IMR-90 (cell line): Measurements from ENCODE around the gene WBP2. TPM values are rescaled to one million over a fixed set of nuclear protein-coding genes. Genes with fewer than 3 reads are reported as not detected.

Source experiments
- ATAC-seq: fragments of 200-7000 bp; cut with Tn5 transposase; 2 replicates; pipeline ENCODE4 v1.9.1; 2020; ENCODE audit warnings: low read depth, mild to moderate bottlenecking, moderate library complexity
- BruUV-seq: library from RNA; stranded (reverse); fragments of 400-500 nt; replicated peaks from 2 replicates; lab custom pipeline; 2021; lab: Mats Ljungman, UMichigan
- CTCF ChIA-PET: fragments of 300-600 bp; formaldehyde crosslinking; extraction: SDS; loops from one replicate; lab custom pipeline; 2021; ENCODE audit warnings: antibody characterized with exemption; lab: Yijun Ruan, JAX
- POLR2A ChIA-PET: fragments of 300-600 bp; sonication (Branson Sonifier 250); formaldehyde crosslinking; loops from one replicate; lab custom pipeline; 2022; ENCODE audit warnings: antibody characterized with exemption; ENCODE audit not compliant: unreplicated experiment; lab: Charles Lee
- DNase-seq: peaks from one replicate; pipeline ENCODE4 v3.0.0; 2013
- H2AFZ ChIP-seq: replicated peaks from 2 replicates; pipeline ENCODE3; 2013; ENCODE audit warnings: low read length, mild to moderate bottlenecking; ENCODE audit not compliant: poor library complexity
- H2AK5ac ChIP-seq: 2 replicates; pipeline ENCODE4 v1.6.1; 2013; ENCODE audit warnings: low read depth, low read length, inconsistent platforms
- H2AK9ac ChIP-seq: replicated peaks from 2 replicates; pipeline ENCODE3; 2013; ENCODE audit warnings: mild to moderate bottlenecking, low read depth, low read length, moderate library complexity; ENCODE audit not compliant: poor library complexity
- H2BK120ac ChIP-seq: 2 replicates; pipeline ENCODE4 v1.6.1; 2013; ENCODE audit warnings: low read depth, low read length, inconsistent platforms
- H2BK15ac ChIP-seq: 3 replicates; pipeline ENCODE4 v1.6.1; 2013; ENCODE audit warnings: low read depth, low read length, inconsistent platforms
- H2BK20ac ChIP-seq: 2 replicates; pipeline ENCODE4 v1.6.1; 2013; ENCODE audit warnings: low read depth, mild to moderate bottlenecking, inconsistent platforms, low read length, moderate library complexity
- H2BK5ac ChIP-seq: 2 replicates; pipeline ENCODE4 v1.6.1; 2013; ENCODE audit warnings: mild to moderate bottlenecking, low read depth, low read length, inconsistent platforms; ENCODE audit not compliant: poor library complexity, severe bottlenecking
- H3K14ac ChIP-seq: replicated peaks from 2 replicates; pipeline ENCODE4 v1.6.1; 2013; ENCODE audit warnings: low read depth, low read length, inconsistent platforms
- H3K18ac ChIP-seq: 2 replicates; pipeline ENCODE4 v1.6.1; 2013; ENCODE audit warnings: low read depth, low read length, control low read depth
- H3K23ac ChIP-seq: 2 replicates; pipeline ENCODE4 v1.6.1; 2013; ENCODE audit warnings: low read depth, low read length, inconsistent platforms
- H3K27ac ChIP-seq: 2 replicates; pipeline ENCODE4 v1.5.1; 2013; ENCODE audit warnings: mild to moderate bottlenecking, control low read depth, low read length; ENCODE audit not compliant: insufficient read depth
- H3K27me3 ChIP-seq: 2 replicates; pipeline ENCODE4 v1.6.1; 2013; ENCODE audit warnings: low read length; ENCODE audit not compliant: control insufficient read depth, insufficient read depth
- H3K36me3 ChIP-seq: 2 replicates; pipeline ENCODE4 v1.6.1; 2013; ENCODE audit warnings: low read length, mixed read lengths; ENCODE audit not compliant: control insufficient read depth, insufficient read depth
- H3K4ac ChIP-seq: 2 replicates; pipeline ENCODE4 v1.6.1; 2013; ENCODE audit warnings: low read depth, low read length, inconsistent platforms
- H3K4me1 ChIP-seq: 2 replicates; pipeline ENCODE4 v1.6.1; 2013; ENCODE audit warnings: low read length, mixed read lengths; ENCODE audit not compliant: control insufficient read depth, insufficient read depth
- H3K4me2 ChIP-seq: 2 replicates; pipeline ENCODE4 v1.6.1; 2013; ENCODE audit warnings: low read depth, mild to moderate bottlenecking, control low read depth, low read length, moderate library complexity
- H3K4me3 ChIP-seq: 2 replicates; pipeline ENCODE4 v1.5.1; 2013; ENCODE audit warnings: low read depth, mild to moderate bottlenecking, control low read depth, low read length, moderate library complexity; ENCODE audit not compliant: insufficient read depth
- H3K56ac ChIP-seq: 2 replicates; pipeline ENCODE4 v1.6.1; 2013; ENCODE audit warnings: low read length, inconsistent platforms; ENCODE audit not compliant: insufficient read depth; ENCODE audit errors: extremely low read depth
- H3K79me1 ChIP-seq, 2 experiments: 2 replicates each; pipeline ENCODE4 v1.6.1; 2013; ENCODE audit warnings: low read length in 2 of 2, inconsistent platforms in 1 of 2, low read depth in 1 of 2
- H3K9ac ChIP-seq: 2 replicates; pipeline ENCODE4 v1.6.1; 2013; ENCODE audit warnings: low read depth, low read length, control low read depth
- H3K9me1 ChIP-seq: 2 replicates; pipeline ENCODE4 v1.6.1; 2013; ENCODE audit warnings: low read length, inconsistent platforms; ENCODE audit not compliant: insufficient read depth
- H3K9me3 ChIP-seq: 2 replicates; pipeline ENCODE4 v1.6.1; 2013; ENCODE audit warnings: low read length; ENCODE audit not compliant: control insufficient read depth, insufficient read depth
- H4K20me1 ChIP-seq: 2 replicates; pipeline ENCODE4 v1.6.1; 2013; ENCODE audit warnings: low read length, inconsistent platforms; ENCODE audit not compliant: insufficient read depth
- H4K5ac ChIP-seq: 2 replicates; pipeline ENCODE4 v1.6.1; 2013; ENCODE audit warnings: mild to moderate bottlenecking, low read depth, low read length, control low read depth
- H4K8ac ChIP-seq, 2 experiments: 2 replicates each; pipeline ENCODE4 v1.6.1; 2013; ENCODE audit warnings: low read depth in 2 of 2, low read length in 2 of 2, control low read depth in 1 of 2, inconsistent platforms in 1 of 2
- H4K91ac ChIP-seq: 2 replicates; pipeline ENCODE4 v1.6.1; 2013; ENCODE audit warnings: low read depth, low read length, inconsistent platforms; ENCODE audit not compliant: insufficient read depth
- BHLHE40 ChIP-seq: fragments of 150-350 bp; IDR thresholded peaks from 2 replicates; pipeline ENCODE4 v1.6.1; 2016; ENCODE audit warnings: mild to moderate bottlenecking, low read depth, low read length
- CEBPB ChIP-seq: IDR thresholded peaks from 2 replicates; pipeline ENCODE4 v1.6.1; 2012; ENCODE audit warnings: low read depth, low read length, improper control_type of control experiment
- CHD1 ChIP-seq: IDR thresholded peaks from 2 replicates; pipeline ENCODE4 v1.6.1; 2012; ENCODE audit warnings: low read depth, low read length, improper control_type of control experiment
- FOS ChIP-seq: fragments of 150-350 bp; IDR thresholded peaks from 2 replicates; pipeline ENCODE4 v1.6.1; 2016; ENCODE audit warnings: low read depth, low read length
- MAFK ChIP-seq: IDR thresholded peaks from 2 replicates; pipeline ENCODE4 v1.6.1; 2012; ENCODE audit warnings: low read depth, low read length, improper control_type of control experiment
- MAZ ChIP-seq: IDR thresholded peaks from 2 replicates; pipeline ENCODE4 v1.6.1; 2012; ENCODE audit warnings: low read depth, mild to moderate bottlenecking, low read length, improper control_type of control experiment, moderate library complexity, borderline replicate concordance
- MXI1 ChIP-seq: IDR thresholded peaks from 2 replicates; pipeline ENCODE4 v1.6.1; 2012; ENCODE audit warnings: low read depth, mild to moderate bottlenecking, low read length, moderate library complexity, borderline replicate concordance
- NFE2L2 ChIP-seq: fragments of 150-350 bp; IDR thresholded peaks from 2 replicates; pipeline ENCODE4 v1.6.1; 2016; ENCODE audit warnings: low read depth, mild to moderate bottlenecking, low read length
- POLR2A ChIP-seq: IDR thresholded peaks from 2 replicates; pipeline ENCODE4 v1.6.1; 2012; ENCODE audit warnings: mild to moderate bottlenecking, low read depth, low read length
- RAD21 ChIP-seq: IDR thresholded peaks from 2 replicates; pipeline ENCODE4 v1.6.1; 2012; ENCODE audit warnings: low read length, improper control_type of control experiment
- RCOR1 ChIP-seq: IDR thresholded peaks from 2 replicates; pipeline ENCODE4 v1.6.1; 2012; ENCODE audit warnings: mild to moderate bottlenecking, low read length, improper control_type of control experiment; ENCODE audit not compliant: insufficient replicate concordance
- SMC3 ChIP-seq: fragments of 150-350 bp; IDR thresholded peaks from 2 replicates; pipeline ENCODE4 v1.6.1; 2016; ENCODE audit warnings: low read depth, mild to moderate bottlenecking, antibody characterized with exemption, low read length, moderate library complexity
- WGBS, 2 experiments: methylation state at CpG; one replicate each; pipeline versions ENCODE4 v1.1.5 to v1.1.7; 2013; ENCODE audit warnings: missing lambda C conversion rate in 2 of 2; ENCODE audit not compliant: insufficient read length in 1 of 2; ENCODE audit errors: extremely low coverage in 2 of 2; 5-methylcytosine and 5-hydroxymethylcytosine counted together
- dilution Hi-C: fragments of 300-500 bp; cut with HindIII; formaldehyde crosslinking; loops from one replicate; pipeline ENCODE4 v1.14.3; 2018; ENCODE audit warnings: low sequenced_read_pairs; ENCODE audit not compliant: unreplicated experiment
- in situ Hi-C: fragments of 300-500 bp; cut with MboI; formaldehyde crosslinking; loops from 3 replicates; pipeline ENCODE4 v1.14.3; 2019; ENCODE audit warnings: low sequenced_read_pairs, inconsistent platforms, mixed read lengths
- intact Hi-C: fragments of 100-400 bp; cut with micrococcal nuclease; formaldehyde crosslinking; loops from 2 replicates; pipeline ENCODE4 v1.10.0; 2022
- polyA plus RNA-seq, 3 experiments: library from polyadenylated mRNA; depleted of rRNA; stranded (reverse); fragments of >200 nt; gene quantifications; 2 replicates each; pipeline ENCODE4 v1.2.3, GENCODE V29; 2012; ENCODE audit warnings: low replicate concordance in 1 of 3
- total RNA-seq: library from RNA; depleted of rRNA; stranded (reverse); fragments of >200 nt; gene quantifications from 2 replicates; pipeline ENCODE4 v1.2.3, GENCODE V29; 2012
- TF ChIP-seq, protein P1 (sequence below): fragments of 150-350 bp; IDR thresholded peaks from 2 replicates; pipeline ENCODE4 v1.6.1; 2016; ENCODE audit warnings: low read depth, mild to moderate bottlenecking, low read length, moderate library complexity, borderline replicate concordance
- TF ChIP-seq, protein P2 (sequence below): fragments of 150-350 bp; IDR thresholded peaks from 2 replicates; pipeline ENCODE4 v1.6.1; 2017; ENCODE audit warnings: mild to moderate bottlenecking, antibody characterized with exemption, low read length, low read depth

The WBP2 gene
- total and polyA plus RNA-seq, 2 of the 4 experiments (the other 2 are of a cell fraction) = 9.0 to 35.5 TPM

DNA sequence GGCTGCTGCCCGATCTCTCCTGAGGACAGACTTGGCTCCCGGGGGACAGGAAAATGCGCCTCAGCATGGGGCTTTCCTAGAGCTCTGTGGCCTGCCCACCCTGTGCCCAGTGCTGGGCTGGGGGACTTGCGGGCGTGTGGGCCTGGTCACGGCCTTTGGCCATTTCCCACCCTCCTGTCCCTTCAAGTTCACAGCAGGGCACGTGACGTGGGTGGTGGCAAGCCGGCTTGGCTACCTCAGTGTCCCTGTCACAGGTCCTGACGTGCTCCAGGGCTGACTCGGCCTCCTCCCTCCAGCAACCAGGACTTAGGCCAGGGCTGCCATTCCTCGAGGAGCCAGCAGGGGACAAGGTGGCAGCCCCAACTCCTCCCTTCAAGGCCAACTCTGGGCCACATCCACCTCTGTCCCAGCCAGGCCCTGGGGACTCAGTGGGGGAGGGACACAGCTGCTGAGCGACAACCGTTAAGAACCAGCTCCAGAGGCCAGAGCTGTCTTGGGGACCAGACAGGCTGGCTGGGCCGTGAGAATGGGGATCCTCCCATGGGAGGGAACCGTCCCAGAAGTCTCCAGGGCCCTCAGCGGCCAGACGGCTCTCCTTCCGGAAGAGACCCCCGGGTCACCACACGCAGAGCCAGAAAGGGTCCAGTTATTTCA lies 9.9 kb downstream of the WBP2 start (continued):
- no peak for TF ChIP-seq MXI1

DNA sequence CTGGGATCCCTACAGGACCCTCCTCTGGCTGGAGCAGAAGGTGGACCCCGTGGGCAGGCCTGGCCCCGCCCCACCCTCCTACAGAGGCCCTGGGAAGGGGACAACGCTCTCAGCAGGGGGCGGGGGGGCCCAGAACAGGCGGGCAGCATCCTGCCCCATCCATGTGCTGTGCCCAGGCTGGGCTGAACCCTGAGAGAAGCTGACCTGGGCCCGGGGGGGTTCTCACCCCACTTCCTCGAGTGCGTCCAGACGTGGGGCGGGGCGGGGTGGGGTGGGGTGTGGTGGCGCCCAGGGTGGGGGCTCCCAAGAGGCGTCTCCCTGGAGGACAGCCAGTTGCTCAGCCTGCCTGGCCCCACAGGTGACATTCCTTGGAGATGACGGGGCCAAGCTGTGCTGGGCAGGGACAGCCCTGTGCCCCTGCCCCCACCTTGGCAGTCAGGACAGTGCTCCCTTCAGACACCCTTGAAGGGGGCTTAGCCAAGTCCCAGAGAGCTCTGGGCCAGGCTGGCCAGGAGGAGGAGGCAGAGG lies 10.5 kb downstream of the WBP2 start:
- Histone ChIP-seq H3K18ac (no peak overlapping the region), H3K79me1 (0 out of 4 replicates have a peak, but pooled peaks cover 0 to 2% of the 10 kb centered on the region in 2 experiments), H4K20me1 (peaks cover 7% of the 10 kb centered on the region), H4K5ac (no peak overlapping the region), H3K9ac (no peak overlapping the region), H3K4me1 (peaks cover 6% of the 10 kb centered on the region), H2AK5ac (peak overlapping the region; percentile 86), H3K36me3 (peaks cover 36% of the 10 kb centered on the region), H4K8ac (peak overlapping the region; percentile 4 to 83; a peak in 3 of 4 replicates), H3K4me2 (no peak overlapping the region), H2BK15ac (no peak overlapping the region; the same call in 2 of the 3 replicates), H3K9me3 (no peaks in the 10 kb centered on the region), H3K23ac (no peak overlapping the region; the same call in 1 of the 2 replicates), H3K27me3 (no peaks in the 10 kb centered on the region), H3K56ac (no peak overlapping the region), H4K91ac (peak overlapping the region; percentile 66), H3K4me3 (no peak overlapping the region), H3K27ac (peak overlapping the region; percentile 26), H2BK120ac (peak overlapping the region; percentile 88), H2BK5ac (peak overlapping the region; percentile 82), H3K9me1 (0 out of 2 replicates have a peak, but pooled peaks cover 4% of the 10 kb centered on the region), H3K14ac (peak overlapping the region; percentile 63), H2AFZ (peak overlapping the region; percentile 88), H2AK9ac (peak overlapping the region; percentile 98), H3K4ac (peak overlapping the region; percentile 85), H2BK20ac (no peak overlapping the region; the same call in 1 of the 2 replicates)
- intact Hi-C loops = no loop called here
- CTCF ChIA-PET = no interaction called here
- BruUV-seq = no TSS peak
- POLR2A ChIA-PET = no interaction called here
- dilution Hi-C loops = no loop called here
- peak; percentile 47 for ATAC-seq
- in situ Hi-C loops = no loop called here
- 75% methylated on average over 2 of the region's 14 CpGs; no CpG with 5 or more reads in 1 of the 2 experiments for WGBS, 2 experiments
- no peak for DNase-seq
- TF ChIP-seq RCOR1 (no peak), NFE2L2 (no peak), SMC3 (no peak), POLR2A (no peak), CEBPB (no peak), MAFK (no peak), BHLHE40 (no peak), MXI1 (no peak), RAD21 (no peak), MAZ (no peak), CHD1 (no peak), FOS (no peak)
- TF ChIP-seq, protein P1, sequence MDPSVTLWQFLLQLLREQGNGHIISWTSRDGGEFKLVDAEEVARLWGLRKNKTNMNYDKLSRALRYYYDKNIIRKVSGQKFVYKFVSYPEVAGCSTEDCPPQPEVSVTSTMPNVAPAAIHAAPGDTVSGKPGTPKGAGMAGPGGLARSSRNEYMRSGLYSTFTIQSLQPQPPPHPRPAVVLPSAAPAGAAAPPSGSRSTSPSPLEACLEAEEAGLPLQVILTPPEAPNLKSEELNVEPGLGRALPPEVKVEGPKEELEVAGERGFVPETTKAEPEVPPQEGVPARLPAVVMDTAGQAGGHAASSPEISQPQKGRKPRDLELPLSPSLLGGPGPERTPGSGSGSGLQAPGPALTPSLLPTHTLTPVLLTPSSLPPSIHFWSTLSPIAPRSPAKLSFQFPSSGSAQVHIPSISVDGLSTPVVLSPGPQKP = no peak
- TF ChIP-seq, protein P2, sequence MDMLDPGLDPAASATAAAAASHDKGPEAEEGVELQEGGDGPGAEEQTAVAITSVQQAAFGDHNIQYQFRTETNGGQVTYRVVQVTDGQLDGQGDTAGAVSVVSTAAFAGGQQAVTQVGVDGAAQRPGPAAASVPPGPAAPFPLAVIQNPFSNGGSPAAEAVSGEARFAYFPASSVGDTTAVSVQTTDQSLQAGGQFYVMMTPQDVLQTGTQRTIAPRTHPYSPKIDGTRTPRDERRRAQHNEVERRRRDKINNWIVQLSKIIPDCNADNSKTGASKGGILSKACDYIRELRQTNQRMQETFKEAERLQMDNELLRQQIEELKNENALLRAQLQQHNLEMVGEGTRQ = no peak
